Suppressor macrophage treated with lipopolysaccharide for 1 hour (primary cell): Measurements from ENCODE around the gene ARMH1.
"Not testable (repeated sequence)": the region's sequence is repeated elsewhere in the genome, so short reads cannot be mapped to it uniquely, and the experiment has no call there.

ENCODE experiments used
- DNase-seq, 3 donors: peaks; one replicate each; pipeline ENCODE4 v3.0.0-alpha.2; 2020 to 2022

ARMH1 gene

GRCh38 chr1:44695671-44696070 is 21.2 kb downstream of the ARMH1 start:
- DNase-seq = no peak

- DNase-seq = no peak
Observed at GRCh38 chr1:44696101-44696500, 21.6 kb downstream of the ARMH1 start.

- peak; percentile 51 to 59 (median 59) for DNase-seq
Observed at GRCh38 chr1:44696789-44697345, 22.4 kb downstream of the ARMH1 start.

GRCh38 chr1:44698138-44698537 is 23.6 kb downstream of the ARMH1 start:
- DNase-seq = peak; percentile 49 to 83 (median 79)

GRCh38 chr1:44699375-44699774 is 24.9 kb downstream of the ARMH1 start:
- DNase-seq = not testable (repeated sequence)

GRCh38 chr1:44700573-44700972 is 26.1 kb downstream of the ARMH1 start:
- DNase-seq = no peak

GRCh38 chr1:44701141-44701573 is 26.6 kb downstream of the ARMH1 start:
- no peak for DNase-seq

- DNase-seq = no peak
Observed at GRCh38 chr1:44705470-44705869, 31.0 kb downstream of the ARMH1 start.

- DNase-seq = no peak
Observed at GRCh38 chr1:44705938-44706337, 31.4 kb downstream of the ARMH1 start.

- peak in 2 of 3 donors; percentile 34 to 61 for DNase-seq
Observed at GRCh38 chr1:44707112-44707881, 32.8 kb downstream of the ARMH1 start.

GRCh38 chr1:44707959-44708831 is 33.7 kb downstream of the ARMH1 start:
- DNase-seq = peak; percentile 81 to 88 (median 86)

GRCh38 chr1:44713321-44713781 is 38.8 kb downstream of the ARMH1 start:
- DNase-seq = no peak

GRCh38 chr1:44714532-44714931 is 40.0 kb downstream of the ARMH1 start:
- no peak for DNase-seq

- DNase-seq = peak; percentile 80 to 87 (median 81)
Observed at GRCh38 chr1:44714944-44715571, 40.5 kb downstream of the ARMH1 start.

- no peak for DNase-seq
Observed at GRCh38 chr1:44717156-44717555, 42.6 kb downstream of the ARMH1 start.

- no peak for DNase-seq
Observed at GRCh38 chr1:44717653-44718052, 43.1 kb downstream of the ARMH1 start.

GRCh38 chr1:44718091-44718490 is 43.6 kb downstream of the ARMH1 start:
- DNase-seq = no peak

GRCh38 chr1:44719318-44719717 is 44.8 kb downstream of the ARMH1 start:
- DNase-seq = no peak

GRCh38 chr1:44720281-44720680 is 45.8 kb downstream of the ARMH1 start:
- peak in 1 of 3 donors; percentile 36 for DNase-seq

GRCh38 chr1:44721485-44722361 is 47.2 kb downstream of the ARMH1 start:
- DNase-seq = peak; percentile 94 to 98 (median 97)

GRCh38 chr1:44723064-44723463 is 48.5 kb downstream of the ARMH1 start:
- DNase-seq = peak in 1 of 3 donors; percentile 15
